T-cell (primary cell): ENCODE results near the gene H2BK1. TPM values are rescaled to one million over a fixed set of nuclear protein-coding genes. Genes with fewer than 3 reads are reported as not detected.

Experiments used
- ATAC-seq, 4 experiments: fragments of 200-7000 bp in 3 of 4; fragments of 150-1000 bp in 1 of 4; cut with Tn5 transposase; replicated peaks in 1 of 4; 1 replicate in 3 of 4; 2 replicates in 1 of 4; pipeline ENCODE4 v1.10.0; 2021; ENCODE audit warnings: moderate library complexity in 3 of 4, mild to moderate bottlenecking in 2 of 4, moderate number of reproducible peaks in 1 of 4
- CTCF ChIA-PET, 2 donors: fragments of 300-600 bp; sonication (Branson Sonifier 250); formaldehyde crosslinking; loops; one replicate each; lab custom pipeline; 2022; ENCODE audit warnings: antibody characterized with exemption in 2 of 2; lab: Charles Lee
- POLR2A ChIA-PET, 2 donors: fragments of 300-600 bp; sonication (Branson Sonifier 250); formaldehyde crosslinking; loops; one replicate each; lab custom pipeline; 2022; ENCODE audit warnings: antibody characterized with exemption in 2 of 2; lab: Charles Lee
- DNase-seq, 35 experiments: peaks; one replicate each; pipeline versions ENCODE4 v3.0.0 to v3.0.0-alpha.2; 2013 to 2023
- H3K27ac ChIP-seq: one replicate; pipeline ENCODE4 v1.5.1; 2013; ENCODE audit warnings: low read length
- H3K27me3 ChIP-seq, 2 experiments: replicated peaks in 1 of 2; 1 replicate in 1 of 2; 2 replicates in 1 of 2; pipeline versions ENCODE4 v1.6.1 to v1.7.0; 2013; ENCODE audit warnings: low read length in 1 of 2, mixed read lengths in 1 of 2; ENCODE audit not compliant: control insufficient read depth in 2 of 2, insufficient read depth in 2 of 2; ENCODE audit errors: extremely low read depth in 1 of 2
- H3K36me3 ChIP-seq, 2 donors: 1 replicate in 1 of 2; 2 replicates in 1 of 2; pipeline versions ENCODE4 v1.6.1 to v1.7.0; 2013; ENCODE audit warnings: low read length in 1 of 2; ENCODE audit not compliant: control insufficient read depth in 2 of 2, insufficient read depth in 1 of 2; ENCODE audit errors: extremely low read depth in 1 of 2
- H3K4me1 ChIP-seq, 2 experiments: 1 replicate in 1 of 2; 2 replicates in 1 of 2; pipeline versions ENCODE4 v1.6.1 to v1.7.0; 2013; ENCODE audit warnings: low read length in 2 of 2, mixed read lengths in 1 of 2; ENCODE audit not compliant: insufficient read depth in 2 of 2, control insufficient read depth in 1 of 2; ENCODE audit errors: extremely low read depth in 1 of 2
- H3K4me3 ChIP-seq, 2 donors: 1 replicate in 1 of 2; 2 replicates in 1 of 2; pipeline versions ENCODE4 v1.5.1 to v1.7.0; 2013; ENCODE audit warnings: mild to moderate bottlenecking in 2 of 2, low read length in 1 of 2, moderate library complexity in 1 of 2; ENCODE audit not compliant: control insufficient read depth in 1 of 2; ENCODE audit errors: extremely low read depth in 1 of 2
- H3K9me3 ChIP-seq: 2 replicates; pipeline ENCODE4 v1.7.0; 2013
- H3K27ac Mint-ChIP-seq, 2 donors: one replicate each; pipeline ENCODE4 v1.8.0; 2020 to 2021; ENCODE audit warnings: mild to moderate bottlenecking in 2 of 2, mixed read lengths in 2 of 2
- H3K27me3 Mint-ChIP-seq, 2 donors: one replicate each; pipeline ENCODE4 v1.8.0; 2021 to 2022; ENCODE audit warnings: mixed read lengths in 2 of 2
- H3K36me3 Mint-ChIP-seq: one replicate; pipeline ENCODE4 v1.8.0; 2021; ENCODE audit warnings: mixed read lengths
- H3K4me1 Mint-ChIP-seq, 3 donors: one replicate each; pipeline ENCODE4 v1.8.0; 2020 to 2022; ENCODE audit warnings: mixed read lengths in 3 of 3, mild to moderate bottlenecking in 1 of 3
- H3K4me3 Mint-ChIP-seq, 3 donors: one replicate each; pipeline ENCODE4 v1.8.0; 2020 to 2022; ENCODE audit warnings: mild to moderate bottlenecking in 3 of 3, mixed read lengths in 3 of 3, moderate library complexity in 3 of 3
- H3K9me3 Mint-ChIP-seq, 3 donors: one replicate each; pipeline ENCODE4 v1.8.0; 2020 to 2022; ENCODE audit warnings: mixed read lengths in 3 of 3
- WGBS: methylation state at CpG from one replicate; pipeline ENCODE4 v1.1.5; 2013; ENCODE audit warnings: missing lambda C conversion rate; ENCODE audit not compliant: insufficient coverage; 5-methylcytosine and 5-hydroxymethylcytosine counted together
- total RNA-seq, 35 experiments: library from RNA in 6 of 35; stranded (reverse) in 6 of 35; fragments of 120-200 nt in 1 of 35; gene quantifications; one replicate each; pipeline versions ENCODE4 v1.2.1 to v1.2.4 and lab custom pipeline; 2013 to 2026

H2BK1 gene
- total RNA-seq, 5 donors from 2014 or later (not counting 1 experiment from before 2014, with no cell fraction given) = 3.1 to 7.7 (median 5.1) TPM

DNA sequence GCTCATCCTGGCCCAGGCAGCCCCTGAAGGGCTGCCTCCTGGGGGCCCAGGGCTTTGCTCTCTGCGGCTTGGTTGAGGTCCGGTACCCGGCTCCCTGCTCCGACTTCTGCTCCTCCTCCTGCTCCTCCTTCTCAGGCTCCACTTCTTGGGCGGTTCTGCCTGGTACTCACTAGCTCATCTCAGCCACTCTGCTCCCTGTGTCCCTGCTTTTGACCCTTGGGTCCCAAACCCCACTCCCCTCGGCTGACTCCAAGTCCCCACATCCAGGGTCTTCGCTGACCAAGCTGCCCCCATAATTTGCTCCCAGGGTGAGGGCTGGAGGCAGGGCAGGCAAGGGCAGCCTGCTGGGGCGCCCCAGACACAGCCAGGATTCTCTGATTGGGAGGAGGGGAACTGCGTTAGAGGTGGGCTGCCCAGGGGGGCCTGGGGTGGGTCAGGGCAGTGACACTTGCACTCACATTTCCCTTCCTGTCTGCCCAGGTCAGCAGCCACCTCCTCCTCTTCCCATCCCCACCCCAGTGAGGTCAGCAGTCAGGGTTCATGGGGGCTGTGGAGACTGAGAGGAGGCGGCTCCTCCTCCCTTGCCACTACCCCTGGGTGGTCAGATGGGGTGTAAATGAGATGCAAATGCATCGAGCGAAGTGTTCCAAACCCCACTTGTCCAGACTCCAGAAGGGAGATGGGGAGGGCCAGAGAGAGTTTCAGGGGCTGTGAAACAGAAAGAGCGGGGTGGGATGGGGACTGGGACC, 36.0 kb upstream of the H2BK1 start:
- Histone ChIP-seq H3K4me1 (peaks cover 19 to 63% of the 10 kb centered on the region in 2 experiments), H3K4me3 (peak overlapping the region in 1 of 2 donors; percentile 53), H3K27ac (no peak overlapping the region), H3K36me3 (no peaks in the 10 kb centered on the region), H3K27me3 (peaks cover 7 to 70% of the 10 kb centered on the region in 2 experiments), H3K9me3 (no peaks in the 10 kb centered on the region)
- Mint-ChIP-seq H3K27ac (no peak overlapping the region), H3K4me1 (peaks cover 51 to 66% (median 57%) of the 10 kb centered on the region in 3 donors), H3K4me3 (peak overlapping the region; percentile 47 to 87 (median 54)), H3K9me3 (no peaks in the 10 kb centered on the region), H3K27me3 (peaks cover 27 to 37% of the 10 kb centered on the region in 2 donors), H3K36me3 (no peaks in the 10 kb centered on the region)
- ATAC-seq (no peak), DNase-seq (no peak)
- 69% methylated on average over 6 of the region's 13 CpGs for WGBS
- POLR2A ChIA-PET = no interaction called here
- CTCF ChIA-PET = interaction anchor here in 1 of 2 donors (0.8 to 1.0 kb wide), 2 partner anchors 10 to 31 kb away, joined by 3 read pairs; no protein-coding TSS in a partner anchor

DNA sequence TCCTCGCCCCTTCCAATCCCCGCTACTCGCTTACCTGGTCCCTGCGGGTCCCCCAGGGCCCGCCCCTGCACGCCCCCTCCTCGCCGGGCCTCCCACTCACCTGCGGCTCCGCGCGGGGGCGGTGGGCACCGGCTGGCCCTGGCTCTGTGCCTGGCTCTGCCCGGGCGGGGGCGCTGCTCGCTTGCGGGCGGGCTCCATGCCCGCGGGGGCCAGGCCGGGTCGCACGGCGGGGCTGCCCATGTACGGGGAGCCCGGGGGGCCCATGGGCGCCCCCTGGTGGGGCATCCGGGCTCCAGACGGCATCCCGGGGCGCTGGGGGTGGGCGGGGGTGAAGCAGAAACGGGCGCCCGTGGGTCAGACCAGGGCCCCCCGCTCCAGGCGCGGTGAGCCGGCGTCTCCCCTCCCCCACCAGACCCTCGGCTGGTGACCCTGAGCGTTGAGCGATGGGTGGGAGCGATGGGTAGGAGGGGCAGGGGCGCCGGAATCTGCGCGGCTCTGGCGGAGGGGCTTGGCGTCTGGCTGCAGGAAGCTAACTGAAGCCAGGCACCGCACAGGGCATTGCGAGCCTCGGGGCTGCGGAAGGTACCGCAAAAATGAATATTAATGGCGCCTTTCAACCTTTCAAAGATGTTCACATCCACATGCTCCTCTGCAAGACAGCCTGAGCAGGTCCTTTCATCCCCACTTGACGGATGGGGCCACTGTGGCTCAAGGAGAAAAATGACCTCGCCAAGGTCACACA, 35.2 kb upstream of the H2BK1 start:
- H3K4me1 Mint-ChIP-seq = peaks cover 44 to 58% (median 49%) of the 10 kb centered on the region in 3 donors
- no peaks in the 10 kb centered on the region for H3K9me3 ChIP-seq
- DNase-seq = peak; percentile 31 to 83 (median 61)
- no peaks in the 10 kb centered on the region for H3K36me3 Mint-ChIP-seq
- H3K4me3 ChIP-seq = peak overlapping the region; percentile 35 to 53
- H3K27ac Mint-ChIP-seq = no peak overlapping the region
- 3% methylated on average over 25 of the region's 60 CpGs for WGBS
- peaks cover 5 to 63% of the 10 kb centered on the region in 2 experiments for H3K27me3 ChIP-seq
- no peaks in the 10 kb centered on the region for H3K36me3 ChIP-seq
- peaks cover 17 to 59% of the 10 kb centered on the region in 2 experiments for H3K4me1 ChIP-seq
- H3K9me3 Mint-ChIP-seq = no peaks in the 10 kb centered on the region
- ChIA-PET POLR2A (no interaction called here), CTCF (interaction anchor here (0.8 to 2.7 kb wide), 3 partner anchors 9 to 32 kb away, joined by 3 to 51 read pairs (median 3); partner anchors contain the start of gene ABCF2 (in 1 of the 2))
- peak overlapping the region; percentile 47 to 87 (median 50) for H3K4me3 Mint-ChIP-seq
- peak; percentile 70 to 76 (median 73) for ATAC-seq
- no peak overlapping the region for H3K27ac ChIP-seq
- H3K27me3 Mint-ChIP-seq = peaks cover 21 to 29% of the 10 kb centered on the region in 2 donors

DNA sequence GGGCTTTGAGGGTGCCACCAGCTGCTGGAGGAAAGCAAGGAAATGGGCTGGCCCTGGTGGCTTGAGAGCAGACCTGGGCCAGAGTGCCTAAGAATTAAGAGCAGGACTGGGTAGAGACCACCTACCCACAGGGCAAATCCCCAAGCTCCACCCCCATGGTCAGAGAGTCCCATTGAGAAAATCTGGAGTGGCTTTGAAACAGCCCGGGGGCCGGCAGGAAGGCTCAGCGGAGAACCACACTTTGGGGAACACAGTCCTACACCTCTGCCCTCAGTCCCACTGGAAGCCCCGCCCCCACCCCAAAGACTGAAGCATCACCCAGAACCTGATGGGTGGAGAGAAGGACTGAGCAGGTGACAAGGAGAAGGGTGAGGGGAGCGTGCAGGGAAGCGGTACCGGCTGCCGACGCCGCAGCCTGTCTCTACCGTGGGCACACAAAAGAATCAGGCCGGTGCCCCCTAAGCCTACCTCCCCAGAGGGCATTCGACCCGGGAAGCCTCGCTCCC, 34.6 kb upstream of the H2BK1 start:
- Mint-ChIP-seq H3K9me3 (no peaks in the 10 kb centered on the region), H3K36me3 (no peaks in the 10 kb centered on the region), H3K4me1 (peaks cover 40 to 54% (median 47%) of the 10 kb centered on the region in 3 donors), H3K27me3 (peaks cover 16 to 24% of the 10 kb centered on the region in 2 donors), H3K4me3 (peak overlapping the region; percentile 41 to 87 (median 72)), H3K27ac (no peak overlapping the region)
- ATAC-seq = no peak
- Histone ChIP-seq H3K4me1 (peaks cover 17 to 56% of the 10 kb centered on the region in 2 experiments), H3K36me3 (no peaks in the 10 kb centered on the region), H3K27ac (no peak overlapping the region), H3K9me3 (no peaks in the 10 kb centered on the region), H3K4me3 (peak overlapping the region; percentile 35 to 44), H3K27me3 (peaks cover under 1 to 57% of the 10 kb centered on the region in 2 experiments)
- ChIA-PET POLR2A (no interaction called here), CTCF (interaction anchor here (0.5 to 2.7 kb wide), 10 partner anchors 11 to 217 kb away, joined by 3 to 51 read pairs (median 6); partner anchors contain the start of genes ABCF2 (in 2 of the 2), ABCB8 (in 1 of the 2) and CHPF2 (in 1 of the 2))
- WGBS = 2% methylated on average over 13 of the region's 15 CpGs
- DNase-seq = peak in 1 of 35 experiments; percentile 35

DNA sequence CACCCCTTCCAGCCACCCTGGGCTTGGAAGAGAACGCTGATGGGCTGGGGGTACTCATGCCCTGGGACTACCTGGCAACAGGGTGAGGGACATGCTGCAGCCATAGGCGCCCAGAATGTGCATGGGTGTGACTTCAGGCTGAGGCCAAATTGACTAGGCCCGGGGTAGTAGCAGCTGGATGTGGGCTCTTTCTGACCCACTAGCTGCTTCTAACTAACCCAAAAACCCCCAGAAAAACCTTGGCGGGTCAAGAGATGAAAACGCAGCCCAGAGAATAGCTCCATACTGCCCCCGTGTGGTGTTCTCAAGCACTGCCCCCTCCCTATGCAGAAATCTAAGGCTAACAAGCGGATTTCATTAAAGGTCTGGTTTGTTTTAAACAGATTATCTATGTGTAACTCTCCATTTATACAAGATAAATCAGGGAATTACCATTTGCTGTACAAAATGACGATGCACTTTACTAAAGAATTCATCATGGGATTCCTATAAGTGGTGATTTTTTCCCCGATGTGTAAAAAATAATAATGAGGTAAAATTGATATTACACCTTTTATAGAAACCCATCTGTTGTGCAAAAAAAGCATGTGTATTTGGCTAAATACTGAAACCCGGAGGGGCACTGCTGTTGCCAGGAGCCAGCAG, 34.0 kb upstream of the H2BK1 start:
- peaks cover 0 to 2% of the 10 kb centered on the region in 2 donors for H3K36me3 ChIP-seq
- Mint-ChIP-seq H3K27me3 (peaks cover 15 to 23% of the 10 kb centered on the region in 2 donors), H3K36me3 (no peaks in the 10 kb centered on the region), H3K27ac (no peak overlapping the region), H3K9me3 (no peaks in the 10 kb centered on the region), H3K4me1 (peaks cover 37 to 50% (median 45%) of the 10 kb centered on the region in 3 donors), H3K4me3 (peak overlapping the region; percentile 65 to 87 (median 72))
- H3K9me3 ChIP-seq = no peaks in the 10 kb centered on the region
- H3K4me3 ChIP-seq = peak overlapping the region in 1 of 2 donors; percentile 44
- no peak overlapping the region for H3K27ac ChIP-seq
- ChIA-PET CTCF (interaction anchor here (0.5 to 2.7 kb wide), 19 partner anchors 10 to 804 kb away, joined by 3 to 51 read pairs (median 3); partner anchors contain the start of genes ABCF2 (in 2 of the 2), ABCB8 (in 1 of the 2) and CHPF2 (in 1 of the 2)), POLR2A (interaction anchor here in 1 of 2 donors (0.5 to 0.7 kb wide), 2 partner anchors 17 to 72 kb away, joined by 3 to 4 read pairs; partner anchors contain the start of gene ABCF2)
- DNase-seq (peak in 23 of 35 experiments; percentile 30 to 82 (median 48)), ATAC-seq (no peak)
- 50% methylated on average over 2 of the region's 10 CpGs for WGBS
- peaks cover 15 to 50% of the 10 kb centered on the region in 2 experiments for H3K4me1 ChIP-seq
- peaks cover 0 to 51% of the 10 kb centered on the region in 2 experiments for H3K27me3 ChIP-seq

DNA sequence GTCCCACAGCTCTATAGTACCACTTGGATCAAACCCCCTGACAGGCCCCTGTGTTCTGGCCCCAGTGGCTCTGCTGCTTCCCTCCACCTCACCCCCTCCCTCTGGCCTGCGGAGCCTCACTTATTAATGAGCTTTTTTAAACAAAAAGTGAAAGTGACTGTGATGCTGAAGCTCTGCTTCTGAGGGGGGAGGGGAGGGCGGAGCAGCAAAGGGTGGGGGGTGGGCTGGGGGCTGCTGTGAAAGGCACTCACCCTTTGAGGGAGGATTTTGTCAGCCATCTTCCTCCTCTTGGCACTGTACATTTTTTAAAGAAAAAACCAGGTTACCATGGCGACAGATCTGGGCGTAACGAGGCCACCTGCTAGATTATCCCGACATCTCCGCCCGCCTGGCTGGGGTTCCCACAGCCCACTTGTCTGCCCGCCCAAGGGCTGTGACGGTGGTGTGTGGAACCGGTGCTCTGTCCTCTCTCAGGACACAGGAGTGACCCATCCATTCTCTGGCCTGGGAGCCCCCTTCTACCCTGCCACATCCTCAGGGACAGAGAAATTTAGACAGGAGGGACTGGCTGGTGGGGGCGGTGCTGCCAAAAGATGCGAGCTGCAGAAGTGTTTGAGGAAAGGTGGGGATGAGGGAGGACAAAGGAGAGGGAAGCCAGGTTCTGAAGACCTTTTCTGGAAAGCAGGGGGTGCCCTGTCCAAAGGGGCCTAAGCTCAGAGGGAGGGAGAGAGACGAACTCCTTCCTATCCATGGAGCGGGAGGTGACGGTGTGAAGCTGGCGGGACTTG, 33.3 kb upstream of the H2BK1 start:
- Histone ChIP-seq H3K27ac (no peak overlapping the region), H3K4me3 (peak overlapping the region in 1 of 2 donors; percentile 23)

More for the DNA sequence above, 33.3 kb upstream of the H2BK1 start:
- peaks cover 15 to 46% of the 10 kb centered on the region in 2 experiments for H3K4me1 ChIP-seq
- DNase-seq (peak in 24 of 35 experiments; percentile 27 to 80 (median 46)), ATAC-seq (peak in 3 of 4 experiments; percentile 14 to 60 (median 27))
- H3K27me3 ChIP-seq = peaks cover 0 to 46% of the 10 kb centered on the region in 2 experiments
- H3K36me3 ChIP-seq = peaks cover 0 to 8% of the 10 kb centered on the region in 2 donors
- Mint-ChIP-seq H3K4me1 (peaks cover 35 to 45% (median 43%) of the 10 kb centered on the region in 3 donors), H3K36me3 (no peaks in the 10 kb centered on the region), H3K27me3 (peaks cover 13 to 21% of the 10 kb centered on the region in 2 donors), H3K27ac (peak overlapping the region in 1 of 2 donors; percentile 39), H3K4me3 (peak overlapping the region; percentile 65 to 87 (median 72)), H3K9me3 (no peaks in the 10 kb centered on the region)
- POLR2A ChIA-PET = interaction anchor here in 1 of 2 donors (0.5 to 1.0 kb wide), 4 partner anchors 10 to 71 kb away, joined by 3 to 4 read pairs (median 4); partner anchors contain the start of gene ABCF2
- CTCF ChIA-PET = interaction anchor here (0.5 to 2.7 kb wide), 21 partner anchors 10 to 805 kb away, joined by 3 to 51 read pairs (median 3); partner anchors contain the start of genes ABCF2 (in 2 of the 2), ABCB8 (in 1 of the 2) and CHPF2 (in 1 of the 2)
- 10% methylated on average over 8 of the region's 17 CpGs for WGBS
- no peaks in the 10 kb centered on the region for H3K9me3 ChIP-seq
